ENCODE data around the gene TSPAN14.

Gene TSPAN14

DNA sequence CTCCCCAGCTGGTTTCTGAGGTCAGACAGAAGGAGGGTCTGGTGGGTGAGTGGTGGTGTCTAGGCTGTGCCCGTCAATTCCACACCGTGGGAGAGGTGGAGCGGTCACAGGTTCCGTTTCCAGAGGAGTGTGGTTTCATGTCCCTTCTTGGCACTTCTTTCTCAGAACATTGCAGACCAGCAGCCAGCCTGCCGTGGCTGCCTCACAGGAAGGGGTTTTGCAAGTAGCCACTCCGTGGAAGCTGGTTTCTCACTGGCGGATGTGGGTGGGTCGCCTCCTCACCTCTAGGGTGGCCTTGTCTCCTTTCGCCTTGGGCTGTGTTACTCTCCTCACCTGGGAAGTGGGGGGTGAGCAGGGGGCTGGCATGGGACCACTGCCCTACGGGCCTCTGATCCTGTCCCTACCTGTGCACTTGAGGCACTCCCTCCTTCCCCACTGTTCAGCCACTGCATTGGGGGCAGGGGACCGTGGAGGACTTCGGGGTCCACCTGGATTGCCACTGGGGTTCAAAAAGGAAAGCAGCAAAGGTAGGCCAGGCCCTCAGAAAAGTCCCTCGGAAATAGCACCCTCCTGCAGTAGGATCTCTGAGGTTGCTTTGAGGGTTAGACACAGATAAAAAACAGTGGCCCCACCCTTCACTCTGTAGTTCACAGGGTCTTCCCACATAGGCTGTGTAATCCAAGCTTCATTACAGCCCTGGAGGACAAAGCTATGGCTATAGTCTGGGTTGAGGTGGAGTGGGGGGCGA lies 33.9 kb downstream of the TSPAN14 start:
- DNase-seq (ENCODE audit: low read depth) = no peak

DNA sequence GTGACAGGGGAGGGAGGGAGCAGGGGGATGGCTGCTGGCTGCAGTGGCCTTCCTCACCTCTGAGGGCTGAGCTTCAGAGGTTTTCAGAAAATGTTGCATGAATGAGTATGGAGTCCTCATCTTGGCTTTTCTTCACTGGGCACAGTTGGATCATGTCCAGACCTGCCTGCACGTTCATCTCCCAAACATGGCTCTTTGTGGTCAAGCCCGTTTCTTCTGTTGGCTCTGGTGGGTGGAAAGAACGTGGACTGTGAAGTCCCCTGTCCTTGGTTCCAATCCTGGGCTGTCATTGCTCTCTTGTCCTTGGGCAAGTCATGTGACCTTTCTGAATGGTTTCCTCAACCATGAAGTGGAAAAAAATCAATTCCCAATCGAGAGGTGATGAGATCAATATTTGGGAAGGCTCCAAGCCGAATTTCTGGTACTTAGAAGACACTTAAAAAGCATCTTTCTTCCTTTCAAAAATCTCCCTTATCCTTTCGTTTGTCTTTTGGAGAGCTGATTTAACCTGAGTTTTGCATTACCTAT lies 34.5 kb downstream of the TSPAN14 start:
- peak; percentile 21 for DNase-seq (ENCODE audit: low read depth)

- no peak for DNase-seq (ENCODE audit: low read depth)
Observed at GRCh38 chr10:80489371-80490112, 35.4 kb downstream of the TSPAN14 start.

DNA sequence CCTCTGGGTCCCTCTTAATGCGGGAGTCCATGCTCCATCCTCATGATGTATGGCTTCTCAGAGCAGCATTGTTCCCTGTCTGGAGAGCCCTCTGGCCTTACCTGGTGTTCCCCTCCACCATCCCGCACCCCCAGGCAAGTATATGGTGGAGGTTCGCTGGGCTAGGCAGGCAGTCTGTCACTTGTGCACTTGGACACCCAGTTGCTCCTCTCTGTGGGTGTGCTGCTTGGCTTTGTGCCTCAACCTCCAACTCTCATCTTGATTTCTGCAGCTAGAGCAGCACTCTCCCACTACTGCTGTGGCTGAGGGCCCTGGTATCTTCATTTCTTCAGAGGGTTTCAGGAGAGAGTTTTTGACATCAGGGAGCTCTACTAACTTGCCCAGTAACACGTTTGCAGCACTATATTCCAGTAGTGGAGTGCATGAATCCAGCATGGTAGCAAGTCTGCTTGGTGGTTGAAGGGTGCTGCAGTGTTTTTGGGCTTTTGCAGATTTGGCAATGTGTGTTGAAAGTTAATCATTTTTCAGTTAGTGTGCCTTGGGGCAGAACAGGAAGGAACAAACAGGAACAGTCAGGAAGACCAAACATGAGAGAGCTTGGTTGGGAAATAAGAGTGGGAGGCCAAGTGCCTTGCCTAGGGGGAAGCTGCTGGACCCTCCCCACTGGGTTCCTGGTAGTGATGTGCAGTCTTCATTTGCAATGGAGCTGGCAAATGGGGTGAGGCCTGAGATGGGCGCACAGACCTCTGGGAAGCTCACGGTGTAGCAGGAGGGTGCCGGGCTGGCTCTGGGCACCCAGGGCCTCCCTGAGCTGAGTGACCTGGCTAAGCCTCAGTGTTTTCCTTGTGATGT lies 37.4 kb downstream of the TSPAN14 start:
- DNase-seq (ENCODE audit: low read depth) = no peak

GRCh38 chr10:80492848-80493521 lies 38.9 kb downstream of the TSPAN14 start:
- DNase-seq (ENCODE audit: low read depth) = no peak

- DNase-seq (ENCODE audit: low read depth) = peak; percentile 29
Observed at GRCh38 chr10:80493522-80494051, 39.5 kb downstream of the TSPAN14 start.

- no peak for DNase-seq (ENCODE audit: low read depth)
Observed at GRCh38 chr10:80496555-80497172, 42.6 kb downstream of the TSPAN14 start.

DNA sequence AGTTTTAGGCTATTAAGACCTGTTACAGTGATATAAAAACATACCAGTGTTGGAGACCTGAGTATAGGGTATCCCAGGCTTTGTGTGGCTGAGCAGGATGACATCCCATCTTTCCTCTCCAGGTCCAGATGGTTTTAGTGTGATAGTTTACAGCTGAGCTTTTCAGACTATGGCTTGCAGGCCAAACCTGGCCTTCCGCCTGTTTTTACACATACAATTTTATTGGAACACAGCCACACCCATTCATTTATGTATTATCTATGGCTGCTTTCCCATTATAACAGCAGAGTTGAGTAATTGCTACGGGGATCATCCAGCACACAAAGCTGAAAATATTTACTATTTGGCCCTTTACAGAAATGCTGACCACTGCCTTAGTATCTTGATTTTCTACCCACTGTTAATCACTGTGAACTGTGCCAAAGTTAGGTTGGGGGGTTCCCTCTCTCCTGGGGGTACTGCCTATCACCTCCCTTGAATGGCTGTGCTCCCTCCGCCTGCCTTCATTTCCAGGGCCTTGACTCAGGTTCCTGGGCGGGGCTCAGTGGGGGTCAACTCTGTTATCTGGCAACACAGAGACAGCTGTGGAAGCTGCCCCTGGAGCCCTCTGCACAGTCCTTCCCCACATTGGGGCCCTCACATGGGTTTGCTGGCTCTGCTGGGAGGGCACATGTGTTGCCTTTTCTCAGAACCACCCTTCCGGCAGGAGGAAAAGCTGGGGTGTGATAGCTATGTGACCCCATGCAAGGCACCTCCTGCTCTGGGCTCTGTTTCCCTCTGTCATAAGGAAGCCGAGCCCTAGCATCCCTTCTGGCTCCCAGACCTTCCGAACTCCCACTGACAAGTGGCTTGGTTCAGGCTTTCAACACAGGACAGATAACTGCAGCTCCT lies 43.3 kb downstream of the TSPAN14 start:
- peak; percentile 71 for DNase-seq (ENCODE audit: low read depth)

GRCh38 chr10:80498078-80498832 lies 44.1 kb downstream of the TSPAN14 start:
- DNase-seq (ENCODE audit: low read depth) = no peak

DNA sequence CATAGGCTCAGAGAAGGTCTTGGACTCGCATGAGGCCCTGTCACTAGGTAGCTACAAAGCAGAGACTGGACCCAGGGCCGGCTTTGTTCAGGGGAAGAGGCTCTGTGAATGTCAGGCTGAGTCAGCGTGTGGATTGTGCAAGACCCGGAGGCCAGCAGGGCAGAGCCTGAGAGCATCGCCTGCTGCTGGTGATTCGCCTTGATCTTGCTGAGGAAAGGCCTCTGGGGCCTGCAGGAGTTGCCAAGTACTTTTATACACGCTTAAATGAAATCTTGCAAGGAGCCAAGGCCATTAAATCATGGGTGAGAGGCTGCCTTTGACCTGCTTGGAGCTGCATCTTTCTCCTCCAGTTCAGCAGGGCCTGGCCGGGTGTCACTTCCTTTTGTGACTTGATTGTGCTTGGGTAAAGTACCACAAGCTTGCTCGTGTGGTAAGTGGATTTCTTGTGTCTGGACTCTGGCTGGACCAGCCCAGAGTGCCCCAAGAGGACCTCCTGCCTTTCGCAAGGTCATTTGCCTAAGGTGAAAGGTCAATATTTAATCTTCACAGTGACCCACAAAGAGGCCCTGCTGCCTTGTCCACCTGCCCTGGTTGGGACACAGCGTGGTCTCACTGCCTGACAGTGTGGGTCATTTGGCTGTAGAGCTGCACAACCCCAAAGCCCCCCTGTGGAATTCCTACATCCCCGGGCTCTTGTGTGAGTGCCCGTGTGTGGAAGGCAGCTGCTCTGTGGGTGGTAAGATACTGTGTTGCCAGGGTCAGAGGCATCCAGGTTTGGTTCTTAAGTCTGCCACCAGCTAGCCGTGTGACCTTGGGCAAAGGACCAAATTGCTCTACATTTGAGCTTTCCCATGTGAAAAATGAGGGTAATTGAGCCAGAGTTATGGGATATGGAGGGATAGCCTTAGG lies 45.0 kb downstream of the TSPAN14 start:
- DNase-seq (ENCODE audit: low read depth) = peak; percentile 99

- no peak for DNase-seq (ENCODE audit: low read depth)
Observed at GRCh38 chr10:80500572-80501380, 46.7 kb downstream of the TSPAN14 start.

- peak; percentile 52 for DNase-seq (ENCODE audit: low read depth)
Observed at GRCh38 chr10:80501381-80501912, 47.3 kb downstream of the TSPAN14 start.

GRCh38 chr10:80501913-80502521 lies 47.9 kb downstream of the TSPAN14 start:
- DNase-seq (ENCODE audit: low read depth) = peak; percentile 51

DNA sequence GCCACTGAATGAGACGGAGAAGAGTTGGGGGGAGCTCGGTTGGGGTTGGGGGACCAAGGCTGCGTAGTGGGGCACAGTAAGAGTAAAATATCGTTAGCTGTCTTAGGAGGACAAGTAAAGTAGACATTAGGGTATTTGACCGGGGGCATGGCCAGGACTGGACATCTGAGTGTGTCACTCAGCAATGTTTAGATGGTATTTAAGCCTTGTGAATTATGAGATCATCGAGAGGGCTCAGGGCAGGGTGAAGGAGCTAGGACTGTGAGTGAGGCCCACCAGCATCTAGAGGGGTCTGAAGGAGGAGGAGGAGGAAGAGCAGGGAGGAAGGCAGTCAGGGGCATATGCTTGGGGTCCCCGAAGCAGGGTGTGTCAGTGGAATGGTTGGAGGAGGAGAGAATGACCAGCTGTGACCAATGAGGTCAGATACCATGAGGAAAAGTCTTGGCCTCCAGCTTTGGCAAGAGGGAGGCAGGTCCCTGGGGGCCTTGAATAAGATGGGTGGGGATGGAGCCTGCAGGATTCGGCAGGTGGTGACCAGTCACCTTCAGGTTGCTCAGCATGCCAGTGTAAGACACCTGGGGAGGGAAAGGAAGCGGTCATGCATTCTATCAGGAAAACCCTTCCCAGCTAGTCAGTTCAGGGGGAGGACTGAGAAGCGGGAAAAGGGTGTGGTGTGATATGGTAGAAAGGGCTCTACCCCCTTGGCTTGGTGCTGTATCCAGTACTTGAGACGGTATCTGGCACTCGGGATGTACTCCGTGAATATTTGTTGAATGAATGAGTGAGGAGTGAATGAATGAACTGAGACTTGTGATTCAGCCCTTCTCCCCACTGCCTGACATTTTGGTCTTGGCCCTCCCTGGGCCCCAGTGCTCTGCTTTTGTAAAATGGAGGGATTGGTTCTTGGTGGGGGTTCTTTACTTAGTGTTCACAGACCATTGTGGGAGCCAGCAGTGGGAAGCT lies 48.8 kb downstream of the TSPAN14 start:
- peak; percentile 21 for DNase-seq (ENCODE audit: low read depth)

DNA sequence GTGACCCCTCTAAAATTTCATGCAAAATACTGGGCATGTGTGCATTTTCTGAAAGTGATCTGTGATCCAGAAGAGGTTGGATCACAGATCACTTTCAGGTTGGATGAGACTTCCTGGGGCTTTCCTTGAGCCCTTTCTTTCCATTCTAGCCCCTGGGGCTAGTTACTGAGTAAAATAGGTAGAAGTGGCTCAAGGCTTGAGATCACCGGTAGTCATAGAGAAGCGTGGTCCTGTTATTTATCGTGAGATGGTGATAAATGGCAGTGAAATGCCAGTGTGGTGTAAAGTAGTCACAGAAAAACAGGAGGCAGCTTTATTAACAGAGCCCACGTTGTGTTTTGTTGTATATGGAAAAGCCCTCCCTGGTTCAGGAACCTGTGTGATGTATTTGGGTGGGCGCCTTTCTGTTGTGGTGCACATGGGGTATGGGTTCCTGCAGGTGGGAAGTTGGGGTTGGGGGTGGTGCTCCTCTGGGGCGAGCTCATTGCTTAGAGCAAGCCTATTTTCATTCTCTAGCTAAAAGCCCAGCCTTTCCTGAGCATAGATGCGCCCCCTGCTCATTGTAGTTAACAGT lies 49.6 kb downstream of the TSPAN14 start:
- no peak for DNase-seq (ENCODE audit: low read depth)

All from EH (cell line).